Measurements from ENCODE around the gene NCBP1. TPM values are rescaled to one million over a fixed set of nuclear protein-coding genes. Genes with fewer than 3 reads are reported as not detected.

Gene NCBP1
- total RNA-seq, 1 donor, result 37.3 TPM

- no peak for DNase-seq (ENCODE audit: insufficient read length, low spot score, missing footprints)
- H3K9me3 ChIP-seq (ENCODE audit: low read depth, low read length), result no peaks in the 10 kb centered on the region
- no peak overlapping the region for H3K27ac ChIP-seq (ENCODE audit: low read depth, low read length)
- peaks cover 18% of the 10 kb centered on the region for H3K36me3 ChIP-seq (ENCODE audit: insufficient read depth, low read length)
- no peaks in the 10 kb centered on the region for H4K20me1 ChIP-seq (ENCODE audit: insufficient read depth, low read length)
- TF ChIP-seq, protein P1, sequence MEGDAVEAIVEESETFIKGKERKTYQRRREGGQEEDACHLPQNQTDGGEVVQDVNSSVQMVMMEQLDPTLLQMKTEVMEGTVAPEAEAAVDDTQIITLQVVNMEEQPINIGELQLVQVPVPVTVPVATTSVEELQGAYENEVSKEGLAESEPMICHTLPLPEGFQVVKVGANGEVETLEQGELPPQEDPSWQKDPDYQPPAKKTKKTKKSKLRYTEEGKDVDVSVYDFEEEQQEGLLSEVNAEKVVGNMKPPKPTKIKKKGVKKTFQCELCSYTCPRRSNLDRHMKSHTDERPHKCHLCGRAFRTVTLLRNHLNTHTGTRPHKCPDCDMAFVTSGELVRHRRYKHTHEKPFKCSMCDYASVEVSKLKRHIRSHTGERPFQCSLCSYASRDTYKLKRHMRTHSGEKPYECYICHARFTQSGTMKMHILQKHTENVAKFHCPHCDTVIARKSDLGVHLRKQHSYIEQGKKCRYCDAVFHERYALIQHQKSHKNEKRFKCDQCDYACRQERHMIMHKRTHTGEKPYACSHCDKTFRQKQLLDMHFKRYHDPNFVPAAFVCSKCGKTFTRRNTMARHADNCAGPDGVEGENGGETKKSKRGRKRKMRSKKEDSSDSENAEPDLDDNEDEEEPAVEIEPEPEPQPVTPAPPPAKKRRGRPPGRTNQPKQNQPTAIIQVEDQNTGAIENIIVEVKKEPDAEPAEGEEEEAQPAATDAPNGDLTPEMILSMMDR (IDR thresholded peaks at IDR 0.05; ENCODE audit: extremely low read depth, low read depth, low read length), result no peak
- peak overlapping the region; percentile 39 for H2AFZ ChIP-seq (ENCODE audit: low read length)
- no peak overlapping the region for H3K4me3 ChIP-seq (ENCODE audit: insufficient read depth, low read length)
- H3K27me3 ChIP-seq (ENCODE audit: insufficient read depth, low read length), result no peaks in the 10 kb centered on the region
- H3K79me2 ChIP-seq (ENCODE audit: insufficient read depth, low read length), result peaks cover 51% of the 10 kb centered on the region
- peaks cover 8% of the 10 kb centered on the region for H3K4me1 ChIP-seq (ENCODE audit: insufficient read depth, low read length)
- peak overlapping the region; percentile 54 for H3K4me2 ChIP-seq (ENCODE audit: insufficient read depth, low read length)
Observed at GRCh38 chr9:97627624-97628023, 6.0 kb upstream of the NCBP1 start.

DNA sequence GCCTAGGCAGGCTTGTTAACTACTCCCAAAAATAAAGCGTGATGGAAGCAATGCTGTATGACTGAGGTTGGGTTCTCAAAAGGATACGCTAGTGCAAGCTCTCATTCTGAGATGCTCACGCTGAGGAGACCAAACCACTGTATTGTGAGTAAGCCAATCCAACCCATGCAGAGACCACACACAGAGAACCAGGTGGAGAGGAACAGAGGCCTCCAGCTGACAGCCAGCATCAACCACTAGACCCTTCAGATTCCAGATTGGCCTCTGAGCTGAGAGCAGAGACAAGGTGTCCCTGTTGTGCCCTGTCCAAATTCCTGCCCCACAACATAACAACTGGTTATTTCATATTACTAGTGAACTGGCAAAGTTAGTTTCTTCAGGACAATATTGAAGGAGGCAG, 5.0 kb upstream of the NCBP1 start:
- TF ChIP-seq, protein P1 (IDR thresholded peaks at IDR 0.05; ENCODE audit: extremely low read depth, low read depth, low read length), result no peak
- Histone ChIP-seq H3K4me2 (ENCODE audit: insufficient read depth, low read length) (no peak overlapping the region), H3K4me3 (ENCODE audit: insufficient read depth, low read length) (no peak overlapping the region), H3K79me2 (ENCODE audit: insufficient read depth, low read length) (peaks cover 51% of the 10 kb centered on the region), H4K20me1 (ENCODE audit: insufficient read depth, low read length) (no peaks in the 10 kb centered on the region), H3K36me3 (ENCODE audit: insufficient read depth, low read length) (peaks cover 18% of the 10 kb centered on the region), H3K4me1 (ENCODE audit: insufficient read depth, low read length) (peaks cover 8% of the 10 kb centered on the region), H3K27ac (ENCODE audit: low read depth, low read length) (no peak overlapping the region), H2AFZ (ENCODE audit: low read length) (no peak overlapping the region), H3K27me3 (ENCODE audit: insufficient read depth, low read length) (no peaks in the 10 kb centered on the region), H3K9me3 (ENCODE audit: low read depth, low read length) (no peaks in the 10 kb centered on the region)
- no peak for DNase-seq (ENCODE audit: insufficient read length, low spot score, missing footprints)

GRCh38 chr9:97629156-97629555, 4.5 kb upstream of the NCBP1 start:
- no peak overlapping the region for H2AFZ ChIP-seq (ENCODE audit: low read length)
- peaks cover 55% of the 10 kb centered on the region for H3K79me2 ChIP-seq (ENCODE audit: insufficient read depth, low read length)
- TF ChIP-seq, protein P1 (IDR thresholded peaks at IDR 0.05; ENCODE audit: extremely low read depth, low read depth, low read length), result no peak
- no peak for DNase-seq (ENCODE audit: insufficient read length, low spot score, missing footprints)
- peaks cover 14% of the 10 kb centered on the region for H3K36me3 ChIP-seq (ENCODE audit: insufficient read depth, low read length)
- no peak overlapping the region for H3K27ac ChIP-seq (ENCODE audit: low read depth, low read length)
- peaks cover 8% of the 10 kb centered on the region for H3K4me1 ChIP-seq (ENCODE audit: insufficient read depth, low read length)
- no peak overlapping the region for H3K4me2 ChIP-seq (ENCODE audit: insufficient read depth, low read length)
- H3K27me3 ChIP-seq (ENCODE audit: insufficient read depth, low read length), result no peaks in the 10 kb centered on the region
- no peaks in the 10 kb centered on the region for H4K20me1 ChIP-seq (ENCODE audit: insufficient read depth, low read length)
- no peak overlapping the region for H3K4me3 ChIP-seq (ENCODE audit: insufficient read depth, low read length)
- no peaks in the 10 kb centered on the region for H3K9me3 ChIP-seq (ENCODE audit: low read depth, low read length)

- no peaks in the 10 kb centered on the region for H3K27me3 ChIP-seq (ENCODE audit: insufficient read depth, low read length)
- no peak overlapping the region for H3K27ac ChIP-seq (ENCODE audit: low read depth, low read length)
- DNase-seq (ENCODE audit: insufficient read length, low spot score, missing footprints), result no peak
- peaks cover 3% of the 10 kb centered on the region for H3K36me3 ChIP-seq (ENCODE audit: insufficient read depth, low read length)
- H4K20me1 ChIP-seq (ENCODE audit: insufficient read depth, low read length), result peaks cover 6% of the 10 kb centered on the region
- H3K4me2 ChIP-seq (ENCODE audit: insufficient read depth, low read length), result no peak overlapping the region
- TF ChIP-seq, protein P1 (IDR thresholded peaks at IDR 0.05; ENCODE audit: extremely low read depth, low read depth, low read length), result no peak
- H3K4me3 ChIP-seq (ENCODE audit: insufficient read depth, low read length), result no peak overlapping the region
- H3K79me2 ChIP-seq (ENCODE audit: insufficient read depth, low read length), result peaks cover 69% of the 10 kb centered on the region
- no peaks in the 10 kb centered on the region for H3K9me3 ChIP-seq (ENCODE audit: low read depth, low read length)
- H2AFZ ChIP-seq (ENCODE audit: low read length), result no peak overlapping the region
- peaks cover 17% of the 10 kb centered on the region for H3K4me1 ChIP-seq (ENCODE audit: insufficient read depth, low read length)
Observed at GRCh38 chr9:97630591-97630990, 3.0 kb upstream of the NCBP1 start.
